ENCODE results near the gene PLAAT4.

Gene PLAAT4

GRCh38 chr11:63557570-63557969 lies 21.0 kb downstream of the PLAAT4 start:
- no peak for DNase-seq (ENCODE audit: low read depth)
- H3K4me3 ChIP-seq (ENCODE audit: control insufficient read depth, low read depth, low read length), result no peak overlapping the region
- TF ChIP-seq CTCF (IDR thresholded peaks at IDR 0.05; ENCODE audit: control insufficient read depth, insufficient read depth, low read depth, low read length, missing control alignments), result no peak

- H3K4me3 ChIP-seq (ENCODE audit: control insufficient read depth, low read depth, low read length), result no peak overlapping the region
- no peak for TF ChIP-seq CTCF (IDR thresholded peaks at IDR 0.05; ENCODE audit: control insufficient read depth, insufficient read depth, low read depth, low read length, missing control alignments)
- DNase-seq (ENCODE audit: low read depth), result no peak
Measured at GRCh38 chr11:63558459-63559157, 22.0 kb downstream of the PLAAT4 start.

- no peak for TF ChIP-seq CTCF (IDR thresholded peaks at IDR 0.05; ENCODE audit: control insufficient read depth, insufficient read depth, low read depth, low read length, missing control alignments)
- no peak overlapping the region for H3K4me3 ChIP-seq (ENCODE audit: control insufficient read depth, low read depth, low read length)
- no peak for DNase-seq (ENCODE audit: low read depth)
Measured at GRCh38 chr11:63560506-63561180, 24.0 kb downstream of the PLAAT4 start.

GRCh38 chr11:63563201-63564055 lies 26.8 kb downstream of the PLAAT4 start, which contains the start of gene PLAAT2:
Gene PLAAT2 (minus strand): TSS chr11:63563379. CDS start chr11:63563324, 55 bp downstream.
- no peak for TF ChIP-seq CTCF (IDR thresholded peaks at IDR 0.05; ENCODE audit: control insufficient read depth, insufficient read depth, low read depth, low read length, missing control alignments)
- DNase-seq (ENCODE audit: low read depth), result no peak
- no peak within 1 kb of the TSS for H3K4me3 ChIP-seq (ENCODE audit: control insufficient read depth, low read depth, low read length)

GRCh38 chr11:63564056-63564774 lies 27.6 kb downstream of the PLAAT4 start:
- DNase-seq (ENCODE audit: low read depth), result no peak
- H3K4me3 ChIP-seq (ENCODE audit: control insufficient read depth, low read depth, low read length), result no peak overlapping the region
- no peak for TF ChIP-seq CTCF (IDR thresholded peaks at IDR 0.05; ENCODE audit: control insufficient read depth, insufficient read depth, low read depth, low read length, missing control alignments)

GRCh38 chr11:63564784-63565350 lies 28.3 kb downstream of the PLAAT4 start:
- TF ChIP-seq CTCF (IDR thresholded peaks at IDR 0.05; ENCODE audit: control insufficient read depth, insufficient read depth, low read depth, low read length, missing control alignments), result no peak
- no peak overlapping the region for H3K4me3 ChIP-seq (ENCODE audit: control insufficient read depth, low read depth, low read length)
- DNase-seq (ENCODE audit: low read depth), result no peak

Measured in AG09309 (cell line).